GM10248 (cell line): Measurements from ENCODE around the gene RAPGEF6.

ENCODE experiments used
- CTCF ChIA-PET: fragments of 300-600 bp; sonication (Branson Sonifier 250); formaldehyde crosslinking; extraction: SDS; loops from one replicate; lab custom pipeline; 2021; ENCODE audit warnings: antibody characterized with exemption; lab: Yijun Ruan, JAX
- POLR2A ChIA-PET: fragments of 350-650 bp; sonication (Branson Sonifier 250); formaldehyde crosslinking; extraction: SDS; loops from one replicate; lab custom pipeline; 2020; ENCODE audit warnings: antibody characterized with exemption; lab: Yijun Ruan, JAX
- DNase-seq: peaks from one replicate; pipeline ENCODE4 v3.0.0; 2012; ENCODE audit errors: extremely low spot score
- CTCF ChIP-seq: IDR thresholded peaks from 2 replicates; pipeline ENCODE4 v1.5.1; 2012; ENCODE audit warnings: mild to moderate bottlenecking, low read depth; ENCODE audit errors: extremely low read depth, missing control alignments, control extremely low read depth

The RAPGEF6 gene

GRCh38 chr5:131613423-131613822 is 21.6 kb downstream of the RAPGEF6 start:
- TF ChIP-seq CTCF, result no peak
- no peak for DNase-seq
- CTCF ChIA-PET, result interaction anchor here (0.8 to 2.1 kb wide), 6 partner anchors 14 to 394 kb away, joined by 3 to 11 read pairs (median 4); no protein-coding TSS in a partner anchor
- POLR2A ChIA-PET, result no interaction called here

- TF ChIP-seq CTCF, result no peak
- ChIA-PET POLR2A (no interaction called here), CTCF (interaction anchor here (1.3 to 2.0 kb wide), 2 partner anchors 21 to 22 kb away, joined by 3 to 7 read pairs; no protein-coding TSS in a partner anchor)
- DNase-seq, result no peak
Measured at GRCh38 chr5:131611064-131611381, 24.0 kb downstream of the RAPGEF6 start.

- TF ChIP-seq CTCF, result no peak
- ChIA-PET POLR2A (no interaction called here), CTCF (interaction anchor here (0.8 to 2.1 kb wide), 6 partner anchors 18 to 397 kb away, joined by 3 to 9 read pairs (median 4); no protein-coding TSS in a partner anchor)
- no peak for DNase-seq
Measured at GRCh38 chr5:131610198-131611063, 24.6 kb downstream of the RAPGEF6 start.

- ChIA-PET POLR2A (no interaction called here), CTCF (interaction anchor here (0.8 to 2.1 kb wide), 5 partner anchors 19 to 398 kb away, joined by 3 to 9 read pairs (median 3); no protein-coding TSS in a partner anchor)
- no peak for DNase-seq
- no peak for TF ChIP-seq CTCF
Measured at GRCh38 chr5:131609774-131610173, 25.3 kb downstream of the RAPGEF6 start.

GRCh38 chr5:131608597-131608996 is 26.4 kb downstream of the RAPGEF6 start:
- ChIA-PET POLR2A (no interaction called here), CTCF (interaction anchor here (2.1 kb wide), 2 partner anchors 19 to 399 kb away, joined by 5 to 9 read pairs; no protein-coding TSS in a partner anchor)
- no peak for DNase-seq
- TF ChIP-seq CTCF, result no peak

- POLR2A ChIA-PET, result no interaction called here
- CTCF ChIA-PET, result interaction anchor here (1.5 to 2.1 kb wide), 2 partner anchors 18 to 75 kb away, joined by 3 to 9 read pairs; no protein-coding TSS in a partner anchor
- no peak for TF ChIP-seq CTCF
- no peak for DNase-seq
Measured at GRCh38 chr5:131607903-131608540, 27.0 kb downstream of the RAPGEF6 start.
